ENCODE data around the gene BTLA.

The BTLA gene

DNA sequence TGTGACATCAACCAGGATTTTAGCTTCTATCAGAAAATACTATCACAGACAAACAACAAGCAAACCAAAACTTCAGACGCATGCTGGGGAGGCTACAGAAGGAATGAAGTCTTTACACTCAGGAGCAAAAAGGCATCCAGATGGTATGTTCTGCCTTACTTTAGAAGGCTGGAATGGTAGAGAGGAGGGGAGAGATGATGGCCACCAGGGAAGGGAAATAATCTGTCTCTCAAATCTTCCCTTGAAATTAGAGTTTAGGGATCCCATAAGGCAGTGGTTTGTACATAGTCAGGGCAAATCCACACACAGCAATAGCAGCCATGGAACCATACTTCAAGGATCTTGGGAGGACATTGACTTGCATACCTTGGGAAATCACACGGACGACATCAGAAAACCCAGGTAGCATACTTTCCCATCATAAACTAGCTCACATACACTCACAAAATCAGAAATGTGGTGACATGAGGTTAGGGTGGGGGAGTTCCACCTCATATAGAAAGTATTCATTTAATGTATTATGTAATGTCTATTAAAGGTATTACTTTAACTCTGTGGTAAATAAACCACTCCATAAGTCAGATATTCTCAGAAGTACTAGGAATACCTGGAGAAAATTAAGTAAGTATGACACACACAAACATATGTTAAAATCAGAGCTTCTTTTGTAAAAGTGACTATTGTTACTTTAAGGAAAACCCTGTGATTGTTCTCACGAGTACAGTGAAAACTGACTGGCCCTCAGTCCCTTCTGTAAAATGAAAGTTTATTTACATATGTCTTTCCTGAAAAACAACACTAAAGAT, 9.4 kb downstream of the BTLA start:
- Histone ChIP-seq H3K4me3 (ENCODE audit: low read length) (no peak overlapping the region), H4K20me1 (ENCODE audit: insufficient read depth, low read length) (no peaks in the 10 kb centered on the region), H3K27ac (ENCODE audit: low read length) (no peak overlapping the region), H3K36me3 (replicated peaks; ENCODE audit: low read depth, low read length) (no peaks in the 10 kb centered on the region), H3K4me2 (ENCODE audit: low read length) (no peak overlapping the region), H3K4me1 (ENCODE audit: low read length) (no peaks in the 10 kb centered on the region), H3K27me3 (ENCODE audit: low read depth, low read length) (no peaks in the 10 kb centered on the region), H2AFZ (ENCODE audit: low read depth, low read length) (no peak overlapping the region; the same call in 1 of the 2 replicates), H3K9ac (ENCODE audit: low read length) (no peak overlapping the region), H3K79me2 (ENCODE audit: low read length) (no peaks in the 10 kb centered on the region), H3K9me3 (ENCODE audit: insufficient read depth, low read length) (no peaks in the 10 kb centered on the region)
- TF ChIP-seq EZH2phosphoT487 (IDR thresholded peaks at IDR 0.05; ENCODE audit: low read depth), result no peak
- TF ChIP-seq, protein P1, sequence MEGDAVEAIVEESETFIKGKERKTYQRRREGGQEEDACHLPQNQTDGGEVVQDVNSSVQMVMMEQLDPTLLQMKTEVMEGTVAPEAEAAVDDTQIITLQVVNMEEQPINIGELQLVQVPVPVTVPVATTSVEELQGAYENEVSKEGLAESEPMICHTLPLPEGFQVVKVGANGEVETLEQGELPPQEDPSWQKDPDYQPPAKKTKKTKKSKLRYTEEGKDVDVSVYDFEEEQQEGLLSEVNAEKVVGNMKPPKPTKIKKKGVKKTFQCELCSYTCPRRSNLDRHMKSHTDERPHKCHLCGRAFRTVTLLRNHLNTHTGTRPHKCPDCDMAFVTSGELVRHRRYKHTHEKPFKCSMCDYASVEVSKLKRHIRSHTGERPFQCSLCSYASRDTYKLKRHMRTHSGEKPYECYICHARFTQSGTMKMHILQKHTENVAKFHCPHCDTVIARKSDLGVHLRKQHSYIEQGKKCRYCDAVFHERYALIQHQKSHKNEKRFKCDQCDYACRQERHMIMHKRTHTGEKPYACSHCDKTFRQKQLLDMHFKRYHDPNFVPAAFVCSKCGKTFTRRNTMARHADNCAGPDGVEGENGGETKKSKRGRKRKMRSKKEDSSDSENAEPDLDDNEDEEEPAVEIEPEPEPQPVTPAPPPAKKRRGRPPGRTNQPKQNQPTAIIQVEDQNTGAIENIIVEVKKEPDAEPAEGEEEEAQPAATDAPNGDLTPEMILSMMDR (IDR thresholded peaks at IDR 0.05; ENCODE audit: low read depth, low read length), result no peak

DNA sequence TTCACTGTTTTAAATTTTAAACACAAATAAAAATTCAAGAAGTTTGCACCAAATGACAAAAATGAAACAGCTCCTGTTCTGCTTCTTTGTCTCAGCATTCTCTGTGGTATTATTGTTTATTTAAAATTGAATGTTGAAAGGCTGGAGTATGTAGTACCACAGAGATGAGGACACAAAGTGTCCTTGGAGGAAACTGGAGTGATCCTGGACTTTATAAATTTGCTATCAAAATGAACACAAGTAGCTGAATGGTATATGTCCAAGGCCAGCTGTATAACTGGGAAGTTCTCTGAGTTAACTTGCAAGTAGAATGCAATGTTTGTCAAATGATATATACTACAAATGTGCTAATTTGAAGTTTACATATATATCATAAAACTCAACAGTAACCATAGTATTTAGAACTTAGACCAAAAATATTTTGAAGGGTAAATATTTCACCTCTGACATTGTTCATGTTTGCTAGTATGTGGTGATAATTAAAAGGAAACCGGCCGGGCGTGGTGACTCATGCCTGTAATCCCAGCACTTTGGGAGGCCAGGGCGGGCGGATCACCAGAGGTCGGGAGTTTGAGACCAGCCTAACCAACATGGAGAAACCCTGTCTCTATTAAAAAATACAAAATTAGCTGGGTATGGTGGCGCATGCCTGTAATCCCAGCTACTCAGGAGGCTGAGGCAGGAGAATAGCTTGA, 12.3 kb downstream of the BTLA start:
- no peaks in the 10 kb centered on the region for H4K20me1 ChIP-seq (ENCODE audit: insufficient read depth, low read length)
- no peaks in the 10 kb centered on the region for H3K27me3 ChIP-seq (ENCODE audit: low read depth, low read length)
- no peak overlapping the region for H3K4me2 ChIP-seq (ENCODE audit: low read length)
- H3K36me3 ChIP-seq (replicated peaks; ENCODE audit: low read depth, low read length), result no peaks in the 10 kb centered on the region
- H3K9me3 ChIP-seq (ENCODE audit: insufficient read depth, low read length), result no peaks in the 10 kb centered on the region
- no peak overlapping the region for H3K27ac ChIP-seq (ENCODE audit: low read length)
- H3K79me2 ChIP-seq (ENCODE audit: low read length), result no peaks in the 10 kb centered on the region
- no peak overlapping the region for H2AFZ ChIP-seq (ENCODE audit: low read depth, low read length)
- no peak overlapping the region for H3K9ac ChIP-seq (ENCODE audit: low read length)
- H3K4me1 ChIP-seq (ENCODE audit: low read length), result peaks cover 15% of the 10 kb centered on the region
- no peak overlapping the region for H3K4me3 ChIP-seq (ENCODE audit: low read length)
- no peak for TF ChIP-seq EZH2phosphoT487 (IDR thresholded peaks at IDR 0.05; ENCODE audit: low read depth)
- TF ChIP-seq, protein P1 (IDR thresholded peaks at IDR 0.05; ENCODE audit: low read depth, low read length), result no peak

DNA sequence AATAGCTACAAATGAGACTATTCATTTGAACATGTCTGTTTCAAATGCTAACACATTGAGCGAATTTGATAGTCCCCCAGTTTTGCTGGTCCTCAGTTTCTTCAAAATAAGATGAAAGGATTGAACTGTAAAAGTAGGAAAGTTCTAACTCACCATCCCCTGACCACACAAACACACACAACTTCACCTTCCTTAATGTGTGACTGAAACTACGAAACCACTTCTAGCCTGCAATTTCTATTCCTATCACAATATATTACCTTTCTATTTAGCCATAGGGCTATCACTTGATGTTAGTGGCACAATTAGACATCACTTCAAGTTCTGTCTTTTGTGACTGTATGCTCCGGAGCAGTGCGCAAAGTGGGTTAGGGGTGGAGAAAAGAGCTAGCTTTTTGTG, 14.9 kb downstream of the BTLA start:
- Histone ChIP-seq H4K20me1 (ENCODE audit: insufficient read depth, low read length) (no peaks in the 10 kb centered on the region), H3K27me3 (ENCODE audit: low read depth, low read length) (no peaks in the 10 kb centered on the region), H3K4me1 (ENCODE audit: low read length) (peaks cover 15% of the 10 kb centered on the region), H3K27ac (ENCODE audit: low read length) (no peak overlapping the region), H2AFZ (ENCODE audit: low read depth, low read length) (no peak overlapping the region), H3K9me3 (ENCODE audit: insufficient read depth, low read length) (no peaks in the 10 kb centered on the region), H3K9ac (ENCODE audit: low read length) (no peak overlapping the region), H3K36me3 (replicated peaks; ENCODE audit: low read depth, low read length) (no peaks in the 10 kb centered on the region), H3K79me2 (ENCODE audit: low read length) (no peaks in the 10 kb centered on the region), H3K4me2 (ENCODE audit: low read length) (no peak overlapping the region), H3K4me3 (ENCODE audit: low read length) (no peak overlapping the region)
- TF ChIP-seq EZH2phosphoT487 (IDR thresholded peaks at IDR 0.05; ENCODE audit: low read depth), result no peak
- TF ChIP-seq, protein P1 (IDR thresholded peaks at IDR 0.05; ENCODE audit: low read depth, low read length), result no peak

DNA sequence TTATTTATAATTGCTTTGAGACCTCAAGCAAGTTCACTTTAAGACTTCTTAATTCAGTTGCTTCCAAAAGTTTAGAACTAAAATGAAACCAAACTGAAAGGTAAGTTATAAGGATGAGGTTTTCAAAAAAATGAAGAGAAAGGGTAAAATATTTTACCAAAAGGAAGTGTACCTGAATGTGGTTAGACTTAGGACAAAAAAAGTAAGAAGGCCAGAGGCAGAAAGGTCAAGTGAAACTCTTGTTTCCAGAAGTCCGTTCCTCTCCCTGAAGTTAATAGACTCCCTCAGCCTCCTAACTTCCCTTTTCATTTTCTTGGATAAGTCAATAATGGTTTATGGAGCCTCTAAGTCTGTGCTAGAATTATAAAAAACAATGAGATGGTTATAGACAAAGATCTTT, 16.6 kb downstream of the BTLA start:
- no peak overlapping the region for H2AFZ ChIP-seq (ENCODE audit: low read depth, low read length)
- H3K9ac ChIP-seq (ENCODE audit: low read length), result no peak overlapping the region
- no peaks in the 10 kb centered on the region for H4K20me1 ChIP-seq (ENCODE audit: insufficient read depth, low read length)
- H3K27me3 ChIP-seq (ENCODE audit: low read depth, low read length), result no peaks in the 10 kb centered on the region
- no peak overlapping the region for H3K27ac ChIP-seq (ENCODE audit: low read length)
- no peaks in the 10 kb centered on the region for H3K36me3 ChIP-seq (replicated peaks; ENCODE audit: low read depth, low read length)
- H3K4me2 ChIP-seq (ENCODE audit: low read length), result peak overlapping the region; percentile 13; the same call in 1 of the 2 replicates
- H3K79me2 ChIP-seq (ENCODE audit: low read length), result no peaks in the 10 kb centered on the region
- H3K9me3 ChIP-seq (ENCODE audit: insufficient read depth, low read length), result no peaks in the 10 kb centered on the region
- peaks cover 15% of the 10 kb centered on the region for H3K4me1 ChIP-seq (ENCODE audit: low read length)
- H3K4me3 ChIP-seq (ENCODE audit: low read length), result no peak overlapping the region
- TF ChIP-seq, protein P1 (IDR thresholded peaks at IDR 0.05; ENCODE audit: low read depth, low read length), result no peak
- TF ChIP-seq EZH2phosphoT487 (IDR thresholded peaks at IDR 0.05; ENCODE audit: low read depth), result no peak
